ENCODE measurements around the gene NGB. TPM values are rescaled to one million over a fixed set of nuclear protein-coding genes. Genes with fewer than 3 reads are reported as not detected.

Gene NGB
- total and polyA plus RNA-seq, 2 of the 8 experiments (the other 6 are each of a cell fraction or from before 2014, with no cell fraction given) = 0.30 to 0.60 TPM

- Histone ChIP-seq H2BK5ac (ENCODE audit: low read depth, low read length) (peak overlapping the region; percentile 20), H3K4me2 (ENCODE audit: insufficient read depth in 1 of 2, low read depth in 2 of 2, low read length in 2 of 2) (peak overlapping the region in 1 of 2 experiments; percentile 43; a peak in 2 of 4 replicates), H3K79me1 (ENCODE audit: low read depth, low read length) (peaks cover 13% of the 10 kb centered on the region), H3K18ac (ENCODE audit: extremely low read depth, low read length) (peak overlapping the region; percentile 80), H3K27me3 (replicated peaks in 1 of 4; ENCODE audit: control insufficient read depth in 3 of 4, extremely low read depth in 1 of 4, insufficient read depth in 3 of 4, low read length in 3 of 4) (no peaks in the 10 kb centered on the region), H3K4ac (replicated peaks; ENCODE audit: insufficient read length, low read depth, low read length) (no peak overlapping the region), H2BK120ac (replicated peaks; ENCODE audit: low read depth, low read length) (no peak overlapping the region), H3K4me1 (replicated peaks in 1 of 4; ENCODE audit: control insufficient read depth in 3 of 4, insufficient read depth in 4 of 4, low read length in 3 of 4) (peaks cover 11 to 28% (median 16%) of the 10 kb centered on the region in 4 experiments; a peak in 6 of 7 replicates), H2BK20ac (ENCODE audit: low read length) (peak overlapping the region; percentile 37), H3K4me3 (ENCODE audit: extremely low read depth in 1 of 4, insufficient read depth in 2 of 4, low read depth in 3 of 4, low read length in 4 of 4) (no peak overlapping the region), H3K27ac (ENCODE audit: low read depth, low read length) (peak overlapping the region; percentile 73), H2AFZ (ENCODE audit: low read length) (no peak overlapping the region), H2AK5ac (ENCODE audit: low read depth, low read length) (peak overlapping the region; percentile 89), H3K23ac (ENCODE audit: insufficient read length) (no peak overlapping the region), H4K8ac (ENCODE audit: extremely low read depth, insufficient read depth, low read length) (peak overlapping the region; percentile 64; the same call in 1 of the 2 replicates), H3K23me2 (ENCODE audit: low read depth, low read length) (no peaks in the 10 kb centered on the region), H3K79me2 (ENCODE audit: control insufficient read depth in 1 of 2, insufficient read depth in 2 of 2, low read length in 2 of 2) (peaks cover 6 to 54% of the 10 kb centered on the region in 2 experiments), H4K20me1 (replicated peaks in 1 of 2; ENCODE audit: control insufficient read depth in 1 of 2, insufficient read depth in 2 of 2, low read length in 2 of 2) (peaks cover 0 to 2% of the 10 kb centered on the region in 2 experiments), H3K9ac (replicated peaks in 1 of 4; ENCODE audit: extremely low read depth in 1 of 4, low read depth in 3 of 4, low read length in 3 of 4) (peak overlapping the region in 1 of 4 experiments; percentile 14; a peak in 2 of 7 replicates), H2BK15ac (ENCODE audit: low read length) (no peak overlapping the region; the same call in 1 of the 2 replicates), H4K91ac (replicated peaks; ENCODE audit: insufficient read length, low read length) (no peak overlapping the region), H3K14ac (ENCODE audit: insufficient read length) (no peak overlapping the region), H2BK12ac (ENCODE audit: low read depth, low read length) (peak overlapping the region; percentile 63), H3K9me3 (ENCODE audit: insufficient read depth in 2 of 2, low read depth in 1 of 2, low read length in 1 of 2) (no peaks in the 10 kb centered on the region), H4K5ac (ENCODE audit: insufficient read length, low read depth, low read length) (peak overlapping the region; percentile 0), H3K56ac (replicated peaks; ENCODE audit: insufficient read length, low read depth, low read length) (no peak overlapping the region), H3K36me3 (ENCODE audit: control insufficient read depth in 2 of 4, insufficient read depth in 4 of 4, low read length in 3 of 4) (no peaks in the 10 kb centered on the region)
- FAIRE-seq = no peak
- WGBS, 2 experiments (ENCODE audit: extremely low coverage in 1 of 2, insufficient coverage in 1 of 2, insufficient read length in 1 of 2, insufficient replicate concordance in 2 of 2, low coverage in 1 of 2, low lambda C conversion rate in 2 of 2, missing lambda C conversion rate in 1 of 2) = 84% methylated on average over 10 of the region's 10 CpGs; no CpG with 5 or more reads in 1 of the 2 experiments
- POLR2A ChIA-PET (ENCODE audit: partially characterized antibody) = interaction anchor here (0.6 to 1.6 kb wide), 5 partner anchors 17 to 210 kb away, joined by 3 to 6 read pairs (median 3); partner anchors contain the start of genes AHSA1 and VIPAS39
- CTCF ChIA-PET (ENCODE audit: partially characterized antibody) = interaction anchor here (0.6 to 8.6 kb wide), 40 partner anchors 11 to 440 kb away, joined by 3 to 353 read pairs (median 4); partner anchors contain the start of genes SAMD15, TMED8 and ZDHHC22
- no peak for TF ChIP-seq SUZ12 (IDR thresholded peaks at IDR 0.05; ENCODE audit: low read length)
- no peak for DNase-seq (ENCODE audit: low read depth in 1 of 2, low spot score in 2 of 2)
These were observed 43.8 kb upstream of the NGB start for GRCh38 chr14:77314539-77315457.

Measured in H1 (cell line).